Kidney tubule cell (primary cell): ENCODE measurements around the gene NALCN.

Source experiments
- DNase-seq: peaks from one replicate; pipeline ENCODE4 v3.0.0-alpha.2; 2018; ENCODE audit warnings: low spot score

The NALCN gene

GRCh38 chr13:101289764-101290163, 126.5 kb downstream of the NALCN start:
- DNase-seq: peak; percentile 35

- DNase-seq: no peak
Observed at GRCh38 chr13:101283782-101284181, 132.5 kb downstream of the NALCN start.

GRCh38 chr13:101272886-101273285, 143.4 kb downstream of the NALCN start:
- DNase-seq: no peak

GRCh38 chr13:101271681-101272245, 144.5 kb downstream of the NALCN start:
- DNase-seq: no peak

- peak; percentile 94 for DNase-seq
Observed at GRCh38 chr13:101267656-101268055, 148.7 kb downstream of the NALCN start.

- DNase-seq: no peak
Observed at GRCh38 chr13:101265934-101266333, 150.4 kb downstream of the NALCN start.

- DNase-seq: no peak
Observed at GRCh38 chr13:101264931-101265330, 151.4 kb downstream of the NALCN start.

GRCh38 chr13:101262306-101262705, 154.0 kb downstream of the NALCN start:
- no peak for DNase-seq

- DNase-seq: no peak
Observed at GRCh38 chr13:101258509-101258908, 157.8 kb downstream of the NALCN start.

GRCh38 chr13:101258071-101258470, 158.2 kb downstream of the NALCN start:
- DNase-seq: peak; percentile 91

- no peak for DNase-seq
Observed at GRCh38 chr13:101248739-101249514, 167.4 kb downstream of the NALCN start.

- DNase-seq: no peak
Observed at GRCh38 chr13:101242720-101243119, 173.6 kb downstream of the NALCN start.

- no peak for DNase-seq
Observed at GRCh38 chr13:101238555-101238954, 177.8 kb downstream of the NALCN start.

- DNase-seq: no peak
Observed at GRCh38 chr13:101231751-101232428, 184.4 kb downstream of the NALCN start.

GRCh38 chr13:101230271-101230890, 185.9 kb downstream of the NALCN start:
- DNase-seq: no peak

GRCh38 chr13:101219609-101220265, 196.6 kb downstream of the NALCN start:
- no peak for DNase-seq

GRCh38 chr13:101218484-101218883, 197.8 kb downstream of the NALCN start:
- DNase-seq: peak; percentile 51

GRCh38 chr13:101217086-101217485, 199.2 kb downstream of the NALCN start:
- DNase-seq: no peak

- peak; percentile 51 for DNase-seq
Observed at GRCh38 chr13:101211261-101211660, 205.0 kb downstream of the NALCN start.

- no peak for DNase-seq
Observed at GRCh38 chr13:101210774-101211173, 205.5 kb downstream of the NALCN start.

GRCh38 chr13:101209206-101209893, 207.0 kb downstream of the NALCN start:
- no peak for DNase-seq

- no peak for DNase-seq
Observed at GRCh38 chr13:101205408-101205807, 210.9 kb downstream of the NALCN start.
